HEK293 (cell line): ENCODE measurements around the gene C1QBP.

Experiments used
- CTCF ChIA-PET: fragments of 350-600 bp; formaldehyde crosslinking; extraction: SDS; loops from one replicate; lab custom pipeline; 2021; ENCODE audit warnings: antibody characterized with exemption; lab: Yijun Ruan, JAX
- POLR2A ChIA-PET: fragments of 300-600 bp; formaldehyde crosslinking; extraction: SDS; loops from one replicate; lab custom pipeline; 2020; ENCODE audit warnings: antibody characterized with exemption, inconsistent platforms; lab: Yijun Ruan, JAX
- H3K27ac ChIP-seq: fragments of 200-500 bp; sonication (Bioruptor generic); 2 replicates; pipeline ENCODE4 v1.5.1; 2014; ENCODE audit warnings: low read depth, low read length, control low read depth, inconsistent platforms; ENCODE audit errors: extremely low read depth
- H3K36me3 ChIP-seq, 2 experiments: fragments of 200-500 bp in 1 of 2; sonication (Bioruptor generic) in 1 of 2; 1 replicate in 1 of 2; 2 replicates in 1 of 2; pipeline ENCODE4 v1.5.1; 2014 to 2017; ENCODE audit warnings: inconsistent platforms in 2 of 2, low read length in 2 of 2; ENCODE audit not compliant: control insufficient read depth in 2 of 2, insufficient read depth in 1 of 2
- H3K4me1 ChIP-seq: fragments of 200-500 bp; sonication (Bioruptor generic); 2 replicates; pipeline ENCODE4 v1.5.1; 2014; ENCODE audit warnings: mild to moderate bottlenecking, low read length, inconsistent platforms; ENCODE audit not compliant: control insufficient read depth, insufficient read depth
- H3K4me3 ChIP-seq: 2 replicates; pipeline ENCODE4 v1.5.1; 2011; ENCODE audit warnings: low read depth, mild to moderate bottlenecking, control low read depth, low read length, moderate library complexity
- H3K9me3 ChIP-seq: fragments of 200-500 bp; sonication (Bioruptor generic); 2 replicates; pipeline ENCODE4 v1.5.1; 2014; ENCODE audit warnings: low read depth, low read length, inconsistent platforms; ENCODE audit not compliant: control insufficient read depth, insufficient read depth
- BCL11B ChIP-seq: fragments of 450-650 bp; formaldehyde crosslinking; IDR thresholded peaks from 2 replicates; pipeline ENCODE4 v1.5.1; 2016; ENCODE audit warnings: low read depth, missing biosample characterization, missing genetic modification characterization
- EGR2 ChIP-seq: fragments of 450-650 bp; formaldehyde crosslinking; IDR thresholded peaks from 2 replicates; pipeline ENCODE4 v1.5.1; 2016; ENCODE audit warnings: low read depth, missing biosample characterization, missing genetic modification characterization
- GLIS1 ChIP-seq: fragments of 450-650 bp; formaldehyde crosslinking; IDR thresholded peaks from 2 replicates; pipeline ENCODE4 v1.5.1; 2016; ENCODE audit warnings: missing biosample characterization, missing genetic modification characterization
- GLIS2 ChIP-seq: fragments of 450-650 bp; formaldehyde crosslinking; IDR thresholded peaks from 2 replicates; pipeline ENCODE4 v1.5.1; 2016; ENCODE audit warnings: missing biosample characterization, missing genetic modification characterization
- HOXD13 ChIP-seq: sonication (generic); formaldehyde crosslinking; IDR thresholded peaks from 2 replicates; pipeline ENCODE4 v1.8.0; 2022; ENCODE audit warnings: missing genetic modification reagents, borderline replicate concordance
- KLF10 ChIP-seq: fragments of 450-650 bp; IDR thresholded peaks from 2 replicates; pipeline ENCODE4 v1.5.1; 2018; ENCODE audit warnings: missing biosample characterization, mild to moderate bottlenecking, missing genetic modification characterization
- MZF1 ChIP-seq: fragments of 450-650 bp; formaldehyde crosslinking; IDR thresholded peaks from 2 replicates; pipeline ENCODE4 v1.5.1; 2017; ENCODE audit warnings: missing biosample characterization, missing genetic modification characterization, borderline replicate concordance
- PATZ1 ChIP-seq: fragments of 450-650 bp; formaldehyde crosslinking; IDR thresholded peaks from 2 replicates; pipeline ENCODE4 v1.5.1; 2016; ENCODE audit warnings: missing biosample characterization, missing genetic modification characterization
- PRDM1 ChIP-seq: fragments of 450-650 bp; formaldehyde crosslinking; IDR thresholded peaks from 2 replicates; pipeline ENCODE4; 2016; ENCODE audit warnings: missing biosample characterization, missing genetic modification characterization
- SETDB1 ChIP-seq: IDR thresholded peaks from one replicate; pipeline ENCODE4 v1.6.1; 2017; ENCODE audit warnings: mild to moderate bottlenecking, low read length, moderate library complexity, mixed read lengths; ENCODE audit not compliant: insufficient read length
- SP2 ChIP-seq: fragments of 450-650 bp; formaldehyde crosslinking; IDR thresholded peaks from 2 replicates; pipeline ENCODE4 v1.5.1; 2016; ENCODE audit warnings: missing biosample characterization, missing genetic modification characterization
- SP7 ChIP-seq: fragments of 450-650 bp; formaldehyde crosslinking; IDR thresholded peaks from 2 replicates; pipeline ENCODE4 v1.5.1; 2016; ENCODE audit warnings: missing biosample characterization, missing genetic modification characterization
- WT1 ChIP-seq: fragments of 450-650 bp; formaldehyde crosslinking; IDR thresholded peaks from 2 replicates; pipeline ENCODE4 v1.5.1; 2016; ENCODE audit warnings: missing biosample characterization, missing genetic modification characterization
- ZBTB17 ChIP-seq: fragments of 450-650 bp; formaldehyde crosslinking; IDR thresholded peaks from 2 replicates; pipeline ENCODE4 v1.5.1; 2016; ENCODE audit warnings: missing biosample characterization, missing genetic modification characterization
- ZBTB48 ChIP-seq: fragments of 450-650 bp; formaldehyde crosslinking; IDR thresholded peaks from 2 replicates; pipeline ENCODE4 v1.5.1; 2016; ENCODE audit warnings: missing biosample characterization, missing genetic modification characterization
- ZFHX2 ChIP-seq: fragments of 450-650 bp; formaldehyde crosslinking; conservative IDR thresholded peaks from 2 replicates; pipeline ENCODE4 v1.5.1; 2016; ENCODE audit warnings: missing biosample characterization, missing genetic modification characterization
- ZFP3 ChIP-seq: fragments of 450-650 bp; formaldehyde crosslinking; IDR thresholded peaks from 2 replicates; pipeline ENCODE4 v1.5.1; 2016; ENCODE audit warnings: low read depth, missing biosample characterization, missing genetic modification characterization
- ZNF19 ChIP-seq: fragments of 450-650 bp; formaldehyde crosslinking; IDR thresholded peaks from 2 replicates; pipeline ENCODE4; 2016; ENCODE audit warnings: missing biosample characterization, missing genetic modification characterization, low read depth
- ZNF324 ChIP-seq: fragments of 450-650 bp; formaldehyde crosslinking; IDR thresholded peaks from 2 replicates; pipeline ENCODE4 v1.5.1; 2016; ENCODE audit warnings: missing biosample characterization, missing genetic modification characterization
- ZNF394 ChIP-seq: fragments of 450-650 bp; formaldehyde crosslinking; IDR thresholded peaks from 2 replicates; pipeline ENCODE4 v1.5.1; 2016; ENCODE audit warnings: missing biosample characterization, missing genetic modification characterization, mild to moderate bottlenecking, moderate library complexity, borderline replicate concordance
- ZNF398 ChIP-seq: fragments of 450-650 bp; formaldehyde crosslinking; IDR thresholded peaks from 2 replicates; pipeline ENCODE4 v1.5.1; 2017; ENCODE audit warnings: missing biosample characterization, missing genetic modification characterization
- ZNF404 ChIP-seq: fragments of 450-650 bp; formaldehyde crosslinking; IDR thresholded peaks from 2 replicates; pipeline ENCODE4 v1.5.1; 2017; ENCODE audit warnings: missing biosample characterization, missing genetic modification characterization
- ZNF416 ChIP-seq: fragments of 450-650 bp; formaldehyde crosslinking; IDR thresholded peaks from 2 replicates; pipeline ENCODE4 v1.5.1; 2016; ENCODE audit warnings: missing biosample characterization, missing genetic modification characterization
- ZNF629 ChIP-seq: fragments of 450-650 bp; formaldehyde crosslinking; IDR thresholded peaks from 2 replicates; pipeline ENCODE4 v1.5.1; 2017; ENCODE audit warnings: missing biosample characterization, missing genetic modification characterization
- ZNF701 ChIP-seq: fragments of 450-650 bp; formaldehyde crosslinking; IDR thresholded peaks from 2 replicates; pipeline ENCODE4 v1.5.1; 2016; ENCODE audit warnings: missing biosample characterization, missing genetic modification characterization
- ZNF707 ChIP-seq: fragments of 450-650 bp; formaldehyde crosslinking; IDR thresholded peaks from 2 replicates; pipeline ENCODE4 v1.5.1; 2016; ENCODE audit warnings: missing biosample characterization, missing genetic modification characterization

The C1QBP gene

GRCh38 chr17:5473906-5474305 is 35.0 kb upstream of the C1QBP start:
- CTCF ChIA-PET = interaction anchor here (0.6 to 1.2 kb wide), 2 partner anchors 9 to 35 kb away, joined by 4 read pairs; partner anchors contain the start of gene C1QBP
- no peak overlapping the region for H3K4me3 ChIP-seq
- H3K9me3 ChIP-seq = no peaks in the 10 kb centered on the region; the same call in 1 of the 2 replicates
- H3K27ac ChIP-seq = no peak overlapping the region
- POLR2A ChIA-PET = interaction anchor here (2.5 kb wide), 1 partner anchor 12 kb away, joined by 7 read pairs; the partner anchor contains the start of genes DERL2 and MIS12
- H3K4me1 ChIP-seq = no peaks in the 10 kb centered on the region
- TF ChIP-seq SP7 (tag by site-specific recombination) (no peak), ZNF404 (tag by site-specific recombination) (no peak), KLF10 (tag by site-specific recombination) (no peak), ZFP3 (no peak), ZNF394 (tag by site-specific recombination) (no peak), ZNF707 (no peak), ZBTB17 (no peak), ZNF416 (no peak), ZNF19 (no peak), ZNF629 (tag by site-specific recombination) (no peak)
- peaks cover 60 to 70% of the 10 kb centered on the region in 2 experiments for H3K36me3 ChIP-seq

- no peaks in the 10 kb centered on the region for H3K9me3 ChIP-seq
- TF ChIP-seq WT1 = no peak
- no peak for TF ChIP-seq ZNF324 (tag by site-specific recombination)
- TF ChIP-seq ZNF404 (tag by site-specific recombination) = no peak
- H3K4me1 ChIP-seq = no peaks in the 10 kb centered on the region
- H3K27ac ChIP-seq = no peak overlapping the region
- peaks cover 46 to 56% of the 10 kb centered on the region in 2 experiments for H3K36me3 ChIP-seq
- H3K4me3 ChIP-seq = no peak overlapping the region
- POLR2A ChIA-PET = no interaction called here
- CTCF ChIA-PET = interaction anchor here (0.7 kb wide), 1 partner anchor 350 kb away, joined by 3 read pairs; no protein-coding TSS in a partner anchor
Observed at GRCh38 chr17:5472511-5472910, 33.6 kb upstream of the C1QBP start.

GRCh38 chr17:5468075-5468473 is 29.1 kb upstream of the C1QBP start:
- H3K36me3 ChIP-seq = peaks cover 21 to 28% of the 10 kb centered on the region in 2 experiments
- ChIA-PET POLR2A (interaction anchor here (0.9 to 4.9 kb wide), 9 partner anchors 9 to 974 kb away, joined by 3 to 111 read pairs (median 6); partner anchors contain the start of genes C1QBP, DERL2, MIS12 and NUP88), CTCF (interaction anchor here (0.6 to 3.3 kb wide), 3 partner anchors 28 to 51 kb away, joined by 3 to 26 read pairs (median 3); partner anchors contain the start of gene C1QBP)
- peak overlapping the region; percentile 80 for H3K27ac ChIP-seq
- H3K9me3 ChIP-seq = no peaks in the 10 kb centered on the region
- TF ChIP-seq EGR2 (tag by site-specific recombination) = peak; percentile 51; the same call in 1 of the 2 replicates
- peak; percentile 46 for TF ChIP-seq GLIS2 (tag by site-specific recombination)
- TF ChIP-seq SETDB1 = no peak
- TF ChIP-seq SP2 (tag by site-specific recombination) = peak; percentile 0; the same call in 1 of the 2 replicates
- no peak for TF ChIP-seq HOXD13
- 0 out of 2 replicates have a peak, but pooled peaks have one; percentile 12 for TF ChIP-seq BCL11B (tag by site-specific recombination)
- TF ChIP-seq KLF10 (tag by site-specific recombination) = no peak
- TF ChIP-seq MZF1 (tag by site-specific recombination) = 0 out of 2 replicates have a peak, but pooled peaks have one; percentile 13
- peak; percentile 14; the same call in 1 of the 2 replicates for TF ChIP-seq ZBTB48
- TF ChIP-seq ZFHX2 (tag by site-specific recombination) = peak; percentile 77
- peak; percentile 19; the same call in 1 of the 2 replicates for TF ChIP-seq ZNF398 (tag by site-specific recombination)
- TF ChIP-seq GLIS1 (tag by site-specific recombination) = peak; percentile 91
- peak; percentile 86 for TF ChIP-seq PRDM1 (tag by site-specific recombination)
- TF ChIP-seq PATZ1 (tag by site-specific recombination) = peak; percentile 8; the same call in 1 of the 2 replicates
- TF ChIP-seq ZNF701 = no peak
- peaks cover 18% of the 10 kb centered on the region for H3K4me1 ChIP-seq
- peak overlapping the region; percentile 89 for H3K4me3 ChIP-seq
